Esophagus squamous epithelium (tissue), 5 donors: ENCODE data around the gene ANKRD44. TPM values are rescaled to one million over a fixed set of nuclear protein-coding genes. Genes with fewer than 3 reads are reported as not detected.

Source experiments
- DNase-seq: peaks from one replicate; lab custom pipeline; 2025; lab: John Stamatoyannopoulos, UW
- H3K27ac ChIP-seq, 4 donors: fragments of 200-600 bp; sonication (generic); one replicate each; pipeline ENCODE4 v1.5.1; 2016 to 2019; ENCODE audit warnings: mild to moderate bottlenecking in 1 of 4
- H3K27me3 ChIP-seq, 4 donors: fragments of 200-600 bp; sonication (generic); 1 replicate in 3 of 4; 2 replicates in 1 of 4; pipeline versions ENCODE4 v1.5.1 to v1.6.0; 2017 to 2021; ENCODE audit warnings: antibody characterized with exemption in 1 of 4
- H3K36me3 ChIP-seq, 3 donors: fragments of 200-600 bp; sonication (generic); one replicate each; pipeline ENCODE4 v1.5.1; 2016 to 2019
- H3K4me1 ChIP-seq, 3 donors: fragments of 200-600 bp; sonication (generic); one replicate each; pipeline ENCODE4 v1.5.1; 2017 to 2019
- H3K4me3 ChIP-seq, 4 donors: fragments of 200-600 bp; sonication (generic); 1 replicate in 3 of 4; 2 replicates in 1 of 4; pipeline ENCODE4 v1.5.1; 2016 to 2019; ENCODE audit warnings: mild to moderate bottlenecking in 2 of 4, moderate library complexity in 1 of 4
- H3K9me3 ChIP-seq, 3 donors: fragments of 200-600 bp; sonication (generic); one replicate each; pipeline ENCODE4 v1.5.1; 2016 to 2019
- CTCF ChIP-seq, 6 experiments: fragments of 450-650 bp in 4 of 6; fragments of 200-600 bp in 2 of 6; sonication (generic) in 2 of 6; IDR thresholded peaks; one replicate each; pipeline ENCODE4 v1.5.1; 2016 to 2019; ENCODE audit warnings: antibody characterized with exemption in 6 of 6, mild to moderate bottlenecking in 4 of 6, moderate library complexity in 4 of 6
- POLR2A ChIP-seq, 4 donors: fragments of 450-650 bp; IDR thresholded peaks; one replicate each; pipeline ENCODE4 v1.6.1; 2017; ENCODE audit warnings: antibody characterized with exemption in 4 of 4, mild to moderate bottlenecking in 4 of 4, moderate library complexity in 3 of 4
- WGBS, 2 donors: methylation state at CpG; one replicate each; pipeline ENCODE4 v1.1.5; 2018; 5-methylcytosine and 5-hydroxymethylcytosine counted together
- intact Hi-C: fragments of 100-400 bp; cut with DNase I; formaldehyde crosslinking; loops from one replicate; pipeline ENCODE4 v1.15.0; 2022
- total RNA-seq, 4 donors: library from RNA; depleted of rRNA; stranded (reverse); fragments of >200 nt; gene quantifications; one replicate each; pipeline ENCODE4 v1.1.0, GENCODE V29; 2016
- donor health status: DM: yes; HTN: yes; CAD: no.

Gene ANKRD44
- total RNA-seq, 4 donors from 2014 or later: 4.5 to 54.0 (median 11.4) TPM

- DNase-seq: no peak
- Histone ChIP-seq H3K27me3 (no peaks in the 10 kb centered on the region), H3K9me3 (peaks cover 0 to 16% (median 7%) of the 10 kb centered on the region in 3 donors), H3K27ac (no peak overlapping the region), H3K4me1 (no peaks in the 10 kb centered on the region), H3K36me3 (no peaks in the 10 kb centered on the region), H3K4me3 (no peak overlapping the region)
- 45 to 50% methylated on average over 1 of the region's 1 CpG for WGBS, 2 donors
- intact Hi-C loops: no loop called here
- TF ChIP-seq POLR2A (IDR thresholded peaks at IDR 0.05) (no peak), CTCF (IDR thresholded peaks at IDR 0.05) (no peak)
Measured at GRCh38 chr2:197054437-197054836, 256.1 kb downstream of the ANKRD44 start.

GRCh38 chr2:197052356-197052755, 258.2 kb downstream of the ANKRD44 start:
- TF ChIP-seq POLR2A (IDR thresholded peaks at IDR 0.05) (no peak), CTCF (IDR thresholded peaks at IDR 0.05) (no peak)
- H3K4me1 ChIP-seq: no peaks in the 10 kb centered on the region
- intact Hi-C loops: no loop called here
- H3K36me3 ChIP-seq: no peaks in the 10 kb centered on the region
- H3K9me3 ChIP-seq: peaks cover 0 to 16% (median 7%) of the 10 kb centered on the region in 3 donors
- H3K4me3 ChIP-seq: no peak overlapping the region
- DNase-seq: no peak
- no peak overlapping the region for H3K27ac ChIP-seq
- no peaks in the 10 kb centered on the region for H3K27me3 ChIP-seq
- WGBS, 2 donors: 57 to 63% methylated on average over 4 of the region's 4 CpGs

GRCh38 chr2:197045115-197045514, 265.5 kb downstream of the ANKRD44 start:
- Histone ChIP-seq H3K27me3 (no peaks in the 10 kb centered on the region), H3K9me3 (no peaks in the 10 kb centered on the region), H3K27ac (no peak overlapping the region), H3K36me3 (no peaks in the 10 kb centered on the region), H3K4me1 (no peaks in the 10 kb centered on the region), H3K4me3 (no peak overlapping the region)
- DNase-seq: no peak
- no peak for TF ChIP-seq CTCF (IDR thresholded peaks at IDR 0.05)
- TF ChIP-seq POLR2A (IDR thresholded peaks at IDR 0.05): no peak
- intact Hi-C loops: no loop called here

GRCh38 chr2:197042739-197043196, 267.8 kb downstream of the ANKRD44 start:
- no peak overlapping the region for H3K4me3 ChIP-seq
- no peak for TF ChIP-seq CTCF (IDR thresholded peaks at IDR 0.05)
- TF ChIP-seq POLR2A (IDR thresholded peaks at IDR 0.05): no peak
- H3K9me3 ChIP-seq: no peaks in the 10 kb centered on the region
- intact Hi-C loops: no loop called here
- H3K27ac ChIP-seq: no peak overlapping the region
- H3K36me3 ChIP-seq: no peaks in the 10 kb centered on the region
- no peaks in the 10 kb centered on the region for H3K4me1 ChIP-seq
- DNase-seq: no peak
- 77 to 84% methylated on average over 5 of the region's 5 CpGs for WGBS, 2 donors
- H3K27me3 ChIP-seq: no peaks in the 10 kb centered on the region

GRCh38 chr2:197037863-197038398, 272.6 kb downstream of the ANKRD44 start:
- Histone ChIP-seq H3K36me3 (no peaks in the 10 kb centered on the region), H3K27me3 (no peaks in the 10 kb centered on the region), H3K4me3 (no peak overlapping the region), H3K27ac (no peak overlapping the region), H3K4me1 (no peaks in the 10 kb centered on the region), H3K9me3 (no peaks in the 10 kb centered on the region)
- intact Hi-C loops: no loop called here
- 97 to 100% methylated on average over 2 of the region's 2 CpGs for WGBS, 2 donors
- no peak for DNase-seq
- no peak for TF ChIP-seq CTCF (IDR thresholded peaks at IDR 0.05)
- TF ChIP-seq POLR2A (IDR thresholded peaks at IDR 0.05): no peak
